NCI-H748 (cell line): Measurements from ENCODE around the gene RBM14.
"Not testable (repeated sequence)": the region's sequence is repeated elsewhere in the genome, so short reads cannot be mapped to it uniquely, and the experiment has no call there.

Experiments used
- DNase-seq: peaks from one replicate; lab custom pipeline; 2025; ENCODE audit not compliant: unreplicated experiment; lab: John Stamatoyannopoulos, UW

Gene RBM14, protein sequence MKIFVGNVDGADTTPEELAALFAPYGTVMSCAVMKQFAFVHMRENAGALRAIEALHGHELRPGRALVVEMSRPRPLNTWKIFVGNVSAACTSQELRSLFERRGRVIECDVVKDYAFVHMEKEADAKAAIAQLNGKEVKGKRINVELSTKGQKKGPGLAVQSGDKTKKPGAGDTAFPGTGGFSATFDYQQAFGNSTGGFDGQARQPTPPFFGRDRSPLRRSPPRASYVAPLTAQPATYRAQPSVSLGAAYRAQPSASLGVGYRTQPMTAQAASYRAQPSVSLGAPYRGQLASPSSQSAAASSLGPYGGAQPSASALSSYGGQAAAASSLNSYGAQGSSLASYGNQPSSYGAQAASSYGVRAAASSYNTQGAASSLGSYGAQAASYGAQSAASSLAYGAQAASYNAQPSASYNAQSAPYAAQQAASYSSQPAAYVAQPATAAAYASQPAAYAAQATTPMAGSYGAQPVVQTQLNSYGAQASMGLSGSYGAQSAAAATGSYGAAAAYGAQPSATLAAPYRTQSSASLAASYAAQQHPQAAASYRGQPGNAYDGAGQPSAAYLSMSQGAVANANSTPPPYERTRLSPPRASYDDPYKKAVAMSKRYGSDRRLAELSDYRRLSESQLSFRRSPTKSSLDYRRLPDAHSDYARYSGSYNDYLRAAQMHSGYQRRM

DNA sequence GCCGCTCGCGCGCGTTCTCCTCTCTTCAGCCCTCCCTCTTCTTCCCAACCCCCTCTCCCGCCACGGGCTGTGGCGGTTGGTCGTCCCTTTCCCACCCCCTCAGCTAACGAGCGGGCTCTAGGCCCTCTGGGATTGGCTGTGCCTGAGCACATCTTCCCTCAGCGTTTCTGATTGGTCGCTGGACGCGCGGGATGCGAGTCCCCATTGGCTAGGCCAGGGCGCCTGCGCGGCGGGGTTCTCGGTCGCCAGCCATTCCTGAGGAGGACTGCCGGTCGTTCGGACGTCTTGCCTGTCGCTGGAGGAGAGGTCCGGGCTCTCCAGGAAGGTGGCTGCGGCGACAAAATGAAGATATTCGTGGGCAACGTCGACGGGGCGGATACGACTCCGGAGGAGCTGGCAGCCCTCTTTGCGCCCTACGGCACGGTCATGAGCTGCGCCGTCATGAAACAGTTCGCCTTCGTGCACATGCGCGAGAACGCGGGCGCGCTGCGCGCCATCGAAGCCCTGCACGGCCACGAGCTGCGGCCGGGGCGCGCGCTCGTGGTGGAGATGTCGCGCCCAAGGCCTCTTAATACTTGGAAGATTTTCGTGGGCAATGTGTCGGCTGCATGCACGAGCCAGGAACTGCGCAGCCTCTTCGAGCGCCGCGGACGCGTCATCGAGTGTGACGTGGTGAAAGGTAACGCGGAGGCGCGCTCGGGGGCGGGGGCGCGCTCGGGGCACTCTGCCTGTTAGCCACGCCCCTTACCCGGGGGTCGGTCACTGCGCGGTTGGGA is at the start of gene RBM14:
Gene RBM14, plus strand, starts transcription at position 252 of the 776 bp plus-strand sequence. Its CDS starts 91 bp downstream, at position 343.
- DNase-seq: peak; percentile 100

DNA sequence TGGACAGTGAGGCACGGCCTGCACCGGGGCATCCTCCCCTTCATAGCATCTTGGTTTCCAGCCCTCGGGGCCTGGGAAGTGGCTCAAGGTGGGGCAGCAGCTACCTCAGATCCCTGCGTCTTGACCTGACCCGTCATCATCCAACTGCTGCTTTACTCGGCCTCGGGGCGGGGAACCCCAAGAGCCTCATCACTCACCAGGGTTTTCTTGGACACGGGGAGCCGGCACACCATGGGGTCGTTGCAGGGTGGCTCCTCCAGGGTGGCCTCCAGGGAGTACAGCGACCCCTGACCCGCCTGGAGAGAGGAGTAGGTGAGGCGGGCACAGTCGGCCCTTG is 48.7 kb upstream of the RBM14 start:
- no peak for DNase-seq

DNA sequence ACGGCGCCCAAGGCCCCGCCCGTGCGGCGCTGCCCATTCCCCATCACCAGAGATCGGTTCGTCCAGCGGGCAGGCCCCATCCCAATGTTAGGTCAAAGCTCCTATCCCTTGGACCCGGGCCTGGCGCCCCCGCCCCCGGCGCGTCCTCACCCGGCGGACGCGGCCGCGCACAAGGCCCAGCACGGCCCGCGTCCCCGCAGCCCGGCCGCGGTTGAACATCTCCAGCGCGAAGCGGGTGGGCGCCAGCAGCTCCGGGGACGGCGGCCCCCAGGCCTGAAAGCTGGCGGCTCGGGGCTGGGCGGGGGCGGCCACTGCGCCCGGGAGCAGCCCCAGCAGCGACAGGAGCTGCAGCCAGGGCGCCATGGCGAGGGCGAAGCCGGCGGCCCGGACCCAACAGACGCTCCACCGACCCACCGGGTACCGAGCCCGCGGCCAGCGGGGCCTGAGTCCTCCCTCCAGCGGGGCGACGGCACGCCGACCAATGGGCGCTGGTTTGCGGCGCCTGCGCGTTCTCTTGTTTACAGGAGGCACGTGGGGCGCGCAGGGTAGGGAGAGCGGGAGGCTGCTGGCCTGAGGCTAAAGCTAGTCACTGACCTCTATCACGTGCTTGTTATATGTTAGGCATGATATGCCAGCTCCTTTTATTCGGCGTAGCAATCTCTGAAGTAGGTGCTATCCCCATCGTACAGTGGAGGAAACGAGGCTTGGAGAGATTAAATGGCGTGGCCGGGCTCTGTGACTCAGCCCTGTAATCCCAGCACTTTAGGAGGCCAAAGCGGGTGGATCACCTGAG is 48.1 kb upstream of the RBM14 start, which contains the start of gene CTSF:
Gene CTSF, minus strand, starts transcription at position 483 of the 793 bp plus-strand sequence. Its CDS starts 120 bp downstream, at position 363.
- DNase-seq: peak; percentile 87

DNA sequence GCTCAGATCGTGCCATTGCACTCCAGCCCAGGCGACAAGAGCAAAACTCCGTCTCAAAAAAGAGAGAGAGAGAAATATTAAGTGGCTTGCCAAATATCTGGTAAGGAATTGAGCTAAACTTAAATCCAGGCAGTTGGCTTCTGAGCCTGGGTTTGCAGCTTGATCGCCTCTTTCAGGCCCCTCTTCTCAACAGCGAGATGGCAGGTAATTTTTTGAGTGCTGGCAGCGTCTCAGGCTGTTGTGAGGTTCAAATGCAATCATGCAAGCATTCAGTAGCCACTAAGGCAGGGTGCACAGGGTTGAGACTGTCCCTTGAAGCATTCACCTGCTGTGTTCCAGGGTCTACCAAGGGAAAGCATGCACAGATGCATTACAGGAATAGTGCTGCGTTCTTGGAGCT is 47.4 kb upstream of the RBM14 start:
- no peak for DNase-seq

DNA sequence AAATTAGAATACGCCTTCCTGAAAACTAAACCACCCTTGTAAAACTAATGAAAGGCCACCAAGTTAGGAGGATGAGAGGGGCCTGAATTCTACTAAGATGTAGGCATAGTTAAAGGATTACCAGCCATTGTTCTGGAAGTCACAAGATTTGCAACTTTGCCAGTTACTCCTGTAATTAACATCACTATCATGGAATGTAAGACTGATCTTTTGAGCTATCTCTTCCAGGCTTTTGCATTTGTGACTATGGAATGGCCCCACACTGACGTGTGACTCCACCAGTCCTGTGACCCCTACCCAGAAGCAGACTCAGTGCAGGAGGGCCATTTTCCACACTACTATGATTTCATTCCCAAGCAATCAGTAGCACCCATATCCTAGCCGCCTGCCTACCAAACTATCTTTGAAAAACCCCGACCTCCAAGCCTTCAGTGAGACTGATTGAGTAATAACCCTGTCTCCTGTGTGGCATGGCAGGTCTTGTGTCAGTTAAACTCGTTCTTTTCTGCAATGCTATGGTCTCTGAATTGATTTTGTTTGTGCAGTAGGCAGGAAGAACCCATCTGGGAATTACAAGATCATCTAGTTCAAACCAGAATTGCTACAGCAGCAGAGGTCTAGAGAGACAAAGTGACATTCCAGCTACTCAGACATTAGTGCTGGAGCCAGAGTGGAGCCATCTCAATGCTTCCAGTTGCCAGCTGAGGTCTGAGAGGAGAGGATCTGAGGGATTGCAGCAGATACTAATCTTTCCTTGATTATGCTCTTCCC is 46.2 kb upstream of the RBM14 start:
- DNase-seq: no peak

DNA sequence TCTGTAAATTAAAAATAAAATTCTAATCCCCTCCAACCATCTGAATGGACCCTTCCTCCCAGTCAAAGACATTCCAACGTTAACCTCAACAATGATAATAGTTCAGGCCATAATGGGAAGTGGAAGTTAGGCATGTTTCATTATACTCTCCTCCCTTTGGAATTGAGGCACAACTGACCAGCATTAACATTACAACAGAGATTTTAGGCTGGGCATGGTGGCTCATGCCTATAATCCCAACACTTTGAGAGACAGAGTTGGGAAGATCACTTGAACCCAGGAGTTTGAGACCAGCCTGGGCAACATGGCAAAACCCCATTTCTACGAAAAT is 45.6 kb upstream of the RBM14 start:
- no peak for DNase-seq

DNA sequence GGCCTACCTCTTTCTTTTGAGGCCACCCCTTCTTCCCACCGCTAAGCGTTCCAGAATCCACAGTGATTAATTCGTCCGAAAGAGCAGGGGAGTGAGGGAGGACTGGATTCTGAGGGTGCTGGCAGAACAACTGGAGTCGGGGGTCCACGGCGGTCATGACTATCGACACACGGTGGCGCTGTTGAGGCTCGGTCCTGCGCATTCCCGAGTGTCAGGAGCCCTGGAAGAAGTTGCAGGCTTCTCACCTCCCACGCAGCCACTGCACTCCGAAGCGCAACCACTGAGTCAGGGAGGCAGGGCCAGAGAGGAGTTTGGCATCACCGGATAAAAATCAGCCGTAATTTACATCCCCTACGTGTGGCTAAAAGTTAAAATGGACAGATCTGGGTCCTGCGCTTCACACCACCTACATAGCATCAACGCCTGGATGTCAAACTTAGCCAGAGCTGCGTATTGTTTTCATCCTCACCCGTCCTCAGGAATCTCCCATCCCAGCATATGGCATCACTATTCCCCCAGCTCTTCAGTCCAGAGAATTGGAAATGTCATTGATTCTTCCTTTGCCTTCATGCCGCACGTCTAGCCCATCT is 37.3 kb upstream of the RBM14 start:
- peak; percentile 55 for DNase-seq

DNA sequence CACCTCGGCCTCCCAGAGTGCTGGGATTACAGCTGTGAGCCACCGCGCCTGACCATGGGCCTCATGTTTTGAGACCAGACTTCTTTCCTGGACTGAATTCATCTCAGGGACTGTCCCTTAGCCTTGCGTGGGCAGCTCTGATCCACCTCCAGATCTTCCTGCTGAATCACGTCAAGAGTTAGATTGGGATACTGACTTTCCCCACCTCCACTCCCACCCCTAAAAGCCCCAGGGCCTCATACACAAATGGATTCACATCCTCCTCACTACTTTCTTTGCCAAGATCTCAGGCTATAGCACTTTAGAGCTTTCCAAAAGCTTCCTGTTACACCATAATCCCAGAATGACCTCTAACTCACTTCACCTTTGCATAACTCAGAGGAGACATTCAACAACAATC is 35.6 kb upstream of the RBM14 start:
- DNase-seq: no peak

DNA sequence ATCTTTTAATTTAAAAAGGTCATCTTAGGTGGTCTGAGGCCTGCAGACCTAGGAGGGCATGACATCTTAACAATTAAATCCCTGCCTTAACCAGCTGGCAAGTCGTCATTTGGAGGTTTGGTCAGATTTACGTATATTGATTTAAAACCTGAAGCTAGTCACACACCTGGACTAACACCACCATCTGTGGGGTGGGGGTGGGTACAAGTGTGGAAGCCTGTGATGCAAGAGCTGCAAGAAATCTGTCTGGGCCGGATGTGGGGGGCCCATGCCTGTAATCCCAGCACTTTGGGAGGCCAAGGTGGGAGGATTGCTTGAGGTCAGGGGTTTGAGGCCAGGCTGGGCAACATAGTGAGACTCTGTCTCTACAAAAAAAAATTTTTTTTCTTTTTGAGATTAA is 35.2 kb upstream of the RBM14 start:
- no peak for DNase-seq

DNA sequence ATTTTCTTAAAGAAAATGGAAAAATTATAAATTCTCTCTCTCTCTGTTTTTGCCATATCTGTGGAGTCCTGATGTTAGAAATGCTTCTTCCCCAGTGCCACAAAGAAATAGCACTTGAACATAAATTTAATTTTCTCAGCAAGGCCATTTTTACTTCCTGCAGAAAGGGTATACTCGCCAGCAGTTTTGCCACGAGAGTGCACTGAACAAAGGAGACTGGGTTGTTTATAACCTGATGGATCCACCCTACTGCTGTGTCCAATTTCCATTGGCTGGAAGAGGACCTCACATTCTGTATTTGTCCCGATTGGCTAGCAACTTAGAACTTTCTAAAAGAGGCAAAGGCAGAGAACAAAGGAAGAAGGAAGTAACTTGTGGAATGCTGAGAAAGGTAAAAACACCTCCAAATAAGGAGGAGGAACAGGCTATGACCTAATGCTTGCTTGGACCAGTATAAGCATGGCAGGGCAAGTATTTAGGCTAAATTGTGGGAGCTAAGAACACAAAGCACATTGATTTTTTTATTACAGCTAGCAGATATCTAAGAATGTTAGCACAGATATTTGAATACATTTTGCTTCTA is 33.8 kb upstream of the RBM14 start:
- DNase-seq: not testable (repeated sequence)

DNA sequence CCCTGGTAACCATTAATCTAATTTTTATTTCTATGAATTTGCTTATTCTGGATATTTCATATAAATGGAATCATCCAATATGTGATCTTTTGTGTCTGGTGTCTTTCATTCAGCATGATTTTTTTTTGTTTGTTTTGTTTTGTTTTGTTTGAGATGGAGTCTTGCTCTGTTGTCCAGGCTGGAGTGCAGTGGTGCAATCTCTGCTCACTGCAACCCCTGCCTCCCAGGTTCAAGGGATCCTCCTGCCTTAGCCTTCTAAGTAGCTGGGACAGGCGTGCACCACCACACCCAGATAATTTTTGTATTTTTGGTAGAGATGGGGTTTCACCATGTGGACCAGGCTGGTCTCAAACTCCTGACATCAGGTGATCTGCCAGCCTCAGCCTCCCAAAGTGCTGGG is 31.0 kb upstream of the RBM14 start:
- DNase-seq: not testable (repeated sequence)

DNA sequence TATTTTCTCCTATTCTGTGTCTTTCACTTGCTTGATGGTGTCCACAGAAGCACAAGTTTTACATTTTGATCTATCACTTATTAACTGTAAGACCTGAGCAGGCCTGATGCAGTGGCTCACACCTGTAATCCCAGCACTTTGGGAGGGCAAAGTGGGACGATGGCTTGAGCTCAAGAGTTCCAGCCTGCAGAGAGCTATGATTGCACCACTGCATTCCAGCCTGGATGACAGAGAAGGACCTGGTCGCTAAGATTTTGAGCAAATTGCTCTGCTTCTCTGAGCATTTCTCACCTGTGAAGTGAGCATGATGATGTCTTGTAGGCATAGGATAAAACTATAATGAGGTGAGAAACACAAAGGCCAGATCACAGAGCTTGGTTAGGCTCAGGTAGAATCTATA is 30.3 kb upstream of the RBM14 start:
- no peak for DNase-seq

DNA sequence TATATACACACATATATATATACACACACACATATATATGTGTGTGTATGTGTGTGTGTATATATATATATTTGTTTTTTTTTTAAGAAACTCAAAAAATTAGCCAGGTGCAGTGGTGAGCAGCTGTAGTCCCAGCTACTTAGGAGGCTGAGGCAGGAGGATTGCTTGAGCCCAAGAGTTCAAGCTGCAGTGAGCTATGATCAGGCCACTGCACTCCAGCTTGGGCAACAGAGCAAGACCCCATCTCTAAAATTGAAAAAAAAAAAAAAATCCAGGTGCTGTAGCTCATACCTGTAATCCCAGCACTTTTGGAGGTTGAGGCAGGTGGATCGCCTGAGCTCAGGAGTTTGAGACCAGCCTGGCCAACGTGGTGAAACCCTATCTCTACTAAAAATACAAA is 27.1 kb upstream of the RBM14 start:
- DNase-seq: not testable (repeated sequence)

DNA sequence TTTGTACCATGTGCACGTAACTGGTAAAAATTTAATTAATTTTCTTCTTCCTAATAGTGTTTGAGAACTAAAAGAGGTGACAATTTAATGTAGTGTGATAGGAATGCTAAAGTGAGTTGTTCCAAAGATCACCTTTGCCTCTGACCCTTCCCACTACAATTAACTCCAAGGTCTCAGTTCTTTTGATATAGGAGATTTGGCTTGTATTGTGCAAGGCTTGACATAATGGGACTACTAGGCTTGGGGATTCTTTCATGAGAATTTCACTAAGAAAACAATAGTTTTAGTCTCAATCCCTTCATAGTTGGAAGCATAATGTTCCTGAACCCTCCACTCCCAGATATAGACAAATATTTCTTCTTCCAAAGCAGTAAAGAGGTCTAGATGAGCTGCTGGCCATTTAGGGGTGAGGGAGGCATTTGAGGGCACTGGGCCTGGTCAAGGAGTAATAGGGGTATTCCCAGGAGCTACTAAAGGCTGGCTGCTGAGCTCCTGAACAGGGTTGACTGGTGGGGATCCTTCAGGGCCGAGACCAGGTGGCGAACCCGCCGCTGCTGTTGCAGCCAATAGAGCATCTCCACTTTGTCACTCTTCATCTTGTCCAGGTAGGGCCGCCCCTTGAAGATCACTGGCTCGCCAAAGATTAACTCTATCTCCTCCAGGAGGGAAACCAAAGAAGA is 26.3 kb upstream of the RBM14 start:
- no peak for DNase-seq

DNA sequence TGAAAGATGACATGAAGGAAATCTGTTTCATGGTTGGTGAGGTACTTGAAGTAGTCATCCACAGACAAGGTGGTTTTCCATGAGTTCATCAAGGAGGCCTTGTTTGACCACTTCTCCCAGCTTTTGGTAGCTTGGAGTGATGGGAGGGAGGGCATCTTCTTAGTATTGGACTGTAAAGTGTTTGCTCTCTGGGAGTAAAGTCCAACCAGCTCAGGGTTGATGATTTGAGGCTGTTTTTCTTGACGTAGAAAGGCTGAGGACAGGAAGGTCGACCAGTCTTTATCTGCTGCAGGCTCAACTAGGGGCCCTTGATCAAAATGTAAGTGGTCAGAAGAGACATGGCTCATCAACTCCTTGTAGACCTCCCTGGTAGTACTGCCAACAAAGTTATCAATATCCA is 25.3 kb upstream of the RBM14 start:
- no peak for DNase-seq

DNA sequence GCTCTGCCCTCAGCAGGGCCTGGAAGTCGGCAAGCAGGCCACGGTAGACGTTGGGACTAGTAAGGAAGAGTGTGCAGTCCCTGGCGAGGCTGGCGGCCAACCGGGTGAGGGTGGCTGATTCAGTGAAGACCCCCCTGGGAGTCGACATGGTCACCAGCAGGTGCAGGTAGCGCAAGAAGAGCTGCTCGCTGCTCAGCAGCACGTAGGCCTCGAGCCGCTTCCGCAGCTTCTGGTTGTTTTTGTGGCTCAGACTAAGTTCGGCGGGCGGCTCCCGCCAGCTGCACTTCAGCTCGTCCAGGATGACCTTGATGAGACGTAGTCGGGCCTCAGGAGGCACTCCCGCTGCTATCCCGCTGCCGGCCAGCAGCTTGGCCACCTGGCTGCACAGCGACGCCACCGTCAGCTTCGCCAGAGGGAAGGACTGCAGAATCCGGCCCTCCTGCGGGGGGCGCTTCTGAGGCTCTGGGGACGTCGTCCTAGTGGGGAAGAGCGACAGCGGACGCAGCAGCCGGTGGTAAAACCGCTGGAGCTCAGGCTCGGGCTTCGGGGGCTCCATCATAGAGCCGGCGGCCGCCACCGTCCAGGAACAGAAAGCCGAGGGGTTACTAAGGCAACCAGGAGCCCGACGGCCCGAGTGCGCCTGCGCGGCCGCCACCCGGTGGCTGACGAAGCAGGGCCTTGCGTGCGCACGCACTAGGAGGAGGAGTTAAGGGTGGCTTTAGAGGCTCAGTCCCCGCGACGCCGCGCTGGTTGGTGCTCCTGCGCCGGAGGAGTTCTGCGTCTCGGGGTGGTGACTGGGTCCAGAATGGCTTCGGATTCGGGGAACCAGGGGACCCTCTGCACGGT is 23.8 kb upstream of the RBM14 start, which contains the start of the genes CCDC87 and CCS:
Gene CCDC87, minus strand, starts transcription at position 607 of the 846 bp plus-strand sequence. Its CDS starts 48 bp downstream, at position 559.
Gene CCS, plus strand, starts transcription at position 729 of the 846 bp plus-strand sequence. Its CDS starts 77 bp downstream, at position 806.
- peak; percentile 96 for DNase-seq

DNA sequence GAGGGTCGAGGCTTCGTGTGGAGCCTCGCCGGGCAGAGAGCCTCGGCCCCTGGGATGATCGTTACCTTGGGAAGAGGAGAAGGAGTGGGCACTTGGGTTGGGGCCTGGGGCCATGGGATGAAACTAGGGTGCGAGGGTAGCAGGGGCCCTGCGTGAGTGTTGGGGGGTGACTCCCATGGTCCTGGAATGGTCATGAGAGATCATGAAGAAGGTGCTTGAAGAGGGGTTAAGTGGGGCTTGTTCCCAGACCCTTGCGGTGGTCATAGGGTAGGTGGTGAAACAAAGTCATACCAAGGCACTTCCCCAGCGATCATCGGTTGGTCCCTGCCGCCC is 23.2 kb upstream of the RBM14 start:
- DNase-seq: no peak

DNA sequence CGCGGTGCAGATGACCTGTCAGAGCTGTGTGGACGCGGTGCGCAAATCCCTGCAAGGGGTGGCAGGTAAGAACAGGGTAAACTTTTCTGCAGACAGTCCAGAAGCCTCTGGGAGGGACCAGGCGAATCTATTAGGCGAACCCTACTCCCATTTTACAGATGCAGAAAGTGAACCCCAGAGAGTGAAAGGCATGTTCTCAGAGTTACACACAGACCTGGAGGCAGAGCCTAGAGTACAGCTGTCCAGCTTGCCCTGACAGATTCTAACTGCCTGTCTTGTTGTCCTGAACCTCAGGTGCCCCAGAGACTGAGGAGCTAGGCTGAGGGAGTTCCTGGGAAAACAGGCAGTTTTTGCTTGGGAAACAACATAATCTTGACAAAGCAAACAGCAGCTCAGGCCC is 22.8 kb upstream of the RBM14 start:
- DNase-seq: no peak
